H9 (cell line): ENCODE results near the gene F5. TPM values are rescaled to one million over a fixed set of nuclear protein-coding genes. Genes with fewer than 3 reads are reported as not detected.

ENCODE experiments used
- DNase-seq: peaks from one replicate; pipeline ENCODE4 v3.0.0-alpha.2; 2017
- H2AFZ ChIP-seq: one replicate; pipeline ENCODE4 v1.6.1; 2013; ENCODE audit warnings: mild to moderate bottlenecking, low read length, control low read depth, moderate library complexity
- H2AK5ac ChIP-seq: 2 replicates; pipeline ENCODE4 v1.6.1; 2013; ENCODE audit warnings: low read length, control low read depth, mixed read lengths; ENCODE audit not compliant: insufficient read length
- H2BK120ac ChIP-seq: one replicate; pipeline ENCODE4 v1.6.1; 2013; ENCODE audit warnings: low read depth, mild to moderate bottlenecking, low read length, control low read depth, inconsistent platforms; ENCODE audit not compliant: poor library complexity, severe bottlenecking
- H2BK12ac ChIP-seq: 2 replicates; pipeline ENCODE4 v1.6.1; 2013; ENCODE audit warnings: low read length, control low read depth, mixed read lengths, low read depth; ENCODE audit not compliant: insufficient read length
- H2BK15ac ChIP-seq: 2 replicates; pipeline ENCODE4 v1.6.1; 2013; ENCODE audit warnings: low read depth, low read length, control low read depth
- H2BK20ac ChIP-seq: one replicate; pipeline ENCODE4 v1.6.1; 2013; ENCODE audit warnings: low read depth, mild to moderate bottlenecking, low read length, control low read depth, inconsistent platforms; ENCODE audit not compliant: poor library complexity, severe bottlenecking
- H2BK5ac ChIP-seq: 2 replicates; pipeline ENCODE4 v1.6.1; 2013; ENCODE audit warnings: low read length, control low read depth, mixed read lengths; ENCODE audit not compliant: insufficient read length
- H3K14ac ChIP-seq: 2 replicates; pipeline ENCODE4 v1.6.1; 2013; ENCODE audit warnings: low read length, control low read depth; ENCODE audit not compliant: insufficient read depth
- H3K18ac ChIP-seq: 2 replicates; pipeline ENCODE4 v1.6.1; 2013; ENCODE audit warnings: low read depth, mild to moderate bottlenecking, mixed read lengths, low read length, control low read depth; ENCODE audit not compliant: insufficient read length
- H3K23ac ChIP-seq: 2 replicates; pipeline ENCODE4 v1.6.1; 2013; ENCODE audit warnings: low read length, control low read depth, mixed read lengths, low read depth; ENCODE audit not compliant: insufficient read length
- H3K23me2 ChIP-seq: 2 replicates; pipeline ENCODE4 v1.6.1; 2013; ENCODE audit warnings: low read depth, mild to moderate bottlenecking, mixed read lengths, low read length, control low read depth; ENCODE audit not compliant: insufficient read length, poor library complexity, severe bottlenecking
- H3K27ac ChIP-seq: 2 replicates; pipeline ENCODE4 v1.5.1; 2013; ENCODE audit warnings: low read length, control low read depth, mixed read lengths, low read depth; ENCODE audit not compliant: insufficient read length
- H3K27me3 ChIP-seq: 2 replicates; pipeline ENCODE4 v1.6.1; 2013; ENCODE audit warnings: low read length, control low read depth, inconsistent platforms; ENCODE audit not compliant: insufficient read depth
- H3K4ac ChIP-seq: 2 replicates; pipeline ENCODE4 v1.6.1; 2013; ENCODE audit warnings: low read depth, mild to moderate bottlenecking, control low read depth, inconsistent platforms, low read length, moderate library complexity
- H3K4me1 ChIP-seq: 2 replicates; pipeline ENCODE4 v1.6.1; 2013; ENCODE audit warnings: low read length, control low read depth, inconsistent platforms; ENCODE audit not compliant: insufficient read depth
- H3K4me2 ChIP-seq: 2 replicates; pipeline ENCODE4 v1.6.1; 2013; ENCODE audit warnings: low read length, control low read depth, mixed read lengths; ENCODE audit not compliant: insufficient read length, insufficient read depth
- H3K56ac ChIP-seq: 2 replicates; pipeline ENCODE4 v1.6.1; 2013; ENCODE audit warnings: low read depth, mild to moderate bottlenecking, mixed read lengths, low read length, control low read depth; ENCODE audit not compliant: insufficient read length
- H3K79me1 ChIP-seq: 2 replicates; pipeline ENCODE4 v1.6.1; 2013; ENCODE audit warnings: low read depth, mild to moderate bottlenecking, moderate library complexity, low read length, control low read depth, inconsistent platforms; ENCODE audit not compliant: insufficient read depth, poor library complexity, severe bottlenecking
- H3K79me2 ChIP-seq: 2 replicates; pipeline ENCODE4 v1.6.1; 2013; ENCODE audit warnings: low read length, control low read depth, inconsistent platforms; ENCODE audit not compliant: insufficient read depth
- H3K9ac ChIP-seq: 2 replicates; pipeline ENCODE4 v1.6.1; 2013; ENCODE audit warnings: low read length, control low read depth, mixed read lengths; ENCODE audit not compliant: insufficient read length; ENCODE audit errors: extremely low read depth
- H3K9me3 ChIP-seq: one replicate; pipeline ENCODE4 v1.6.1; 2013; ENCODE audit warnings: low read depth, low read length, inconsistent platforms; ENCODE audit not compliant: control insufficient read depth
- H3T11ph ChIP-seq: one replicate; pipeline ENCODE4 v1.6.1; 2013; ENCODE audit warnings: mild to moderate bottlenecking, low read length, control low read depth, inconsistent platforms
- H4K20me1 ChIP-seq: one replicate; pipeline ENCODE4 v1.6.1; 2013; ENCODE audit not compliant: control insufficient read depth, insufficient read length, insufficient read depth
- H4K5ac ChIP-seq: 2 replicates; pipeline ENCODE4 v1.6.1; 2013; ENCODE audit warnings: low read depth, mild to moderate bottlenecking, mixed read lengths, low read length, control low read depth; ENCODE audit not compliant: insufficient read length
- H4K8ac ChIP-seq: replicated peaks from 2 replicates; pipeline ENCODE4 v1.6.1; 2013; ENCODE audit warnings: low read length, control low read depth, mixed read lengths, low read depth; ENCODE audit not compliant: insufficient read length
- H4K91ac ChIP-seq: 2 replicates; pipeline ENCODE4 v1.6.1; 2013; ENCODE audit warnings: low read depth, mild to moderate bottlenecking, moderate library complexity, mixed read lengths, low read length, control low read depth; ENCODE audit not compliant: insufficient read length
- H3K27ac Mint-ChIP-seq, 3 experiments: 2 replicates in 2 of 3; 3 replicates in 1 of 3; pipeline ENCODE4 v1.8.0; 2020 to 2021; ENCODE audit warnings: mixed read lengths in 3 of 3, mild to moderate bottlenecking in 1 of 3, moderate library complexity in 1 of 3
- H3K27me3 Mint-ChIP-seq: 2 replicates; pipeline ENCODE4 v1.8.0; 2021; ENCODE audit warnings: low read depth, mild to moderate bottlenecking, moderate library complexity, mixed read lengths
- H3K36me3 Mint-ChIP-seq, 3 experiments: 2 replicates in 2 of 3; 3 replicates in 1 of 3; pipeline ENCODE4 v1.8.0; 2020 to 2021; ENCODE audit warnings: low read depth in 3 of 3, mixed read lengths in 3 of 3; ENCODE audit not compliant: insufficient read depth in 1 of 3
- H3K4me1 Mint-ChIP-seq, 2 experiments: 2 replicates each; pipeline ENCODE4 v1.8.0; 2020; ENCODE audit warnings: mixed read lengths in 2 of 2
- H3K4me3 Mint-ChIP-seq, 2 experiments: 2 replicates in 1 of 2; 3 replicates in 1 of 2; pipeline ENCODE4 v1.8.0; 2020 to 2021; ENCODE audit warnings: mild to moderate bottlenecking in 2 of 2, mixed read lengths in 2 of 2, moderate library complexity in 1 of 2
- H3K9me3 Mint-ChIP-seq, 2 experiments: 2 replicates in 1 of 2; 3 replicates in 1 of 2; pipeline ENCODE4 v1.8.0; 2020; ENCODE audit warnings: mild to moderate bottlenecking in 2 of 2, mixed read lengths in 2 of 2, moderate library complexity in 1 of 2
- WGBS: extraction: QIAGEN DNeasy Blood & Tissue Kit; methylation state at CpG from one replicate; pipeline ENCODE4 v1.1.7; 2013; ENCODE audit warnings: missing lambda C conversion rate, low lambda C conversion rate, mixed read lengths; ENCODE audit not compliant: insufficient read length; ENCODE audit errors: extremely low coverage; 5-methylcytosine and 5-hydroxymethylcytosine counted together
- total RNA-seq: library from RNA; stranded (reverse); gene quantifications from 2 replicates; pipeline ENCODE4 v1.2.1, GENCODE V29; 2021
- TF ChIP-seq, protein P1 (sequence below): fragments of 200-600 bp; sonication (generic); conservative IDR thresholded peaks from 3 replicates; pipeline ENCODE4 v1.8.0; 2021; ENCODE audit warnings: antibody characterized with exemption, mild to moderate bottlenecking

F5 gene
- total RNA-seq, 1 experiment from 2014 or later = 0.04 TPM

DNA sequence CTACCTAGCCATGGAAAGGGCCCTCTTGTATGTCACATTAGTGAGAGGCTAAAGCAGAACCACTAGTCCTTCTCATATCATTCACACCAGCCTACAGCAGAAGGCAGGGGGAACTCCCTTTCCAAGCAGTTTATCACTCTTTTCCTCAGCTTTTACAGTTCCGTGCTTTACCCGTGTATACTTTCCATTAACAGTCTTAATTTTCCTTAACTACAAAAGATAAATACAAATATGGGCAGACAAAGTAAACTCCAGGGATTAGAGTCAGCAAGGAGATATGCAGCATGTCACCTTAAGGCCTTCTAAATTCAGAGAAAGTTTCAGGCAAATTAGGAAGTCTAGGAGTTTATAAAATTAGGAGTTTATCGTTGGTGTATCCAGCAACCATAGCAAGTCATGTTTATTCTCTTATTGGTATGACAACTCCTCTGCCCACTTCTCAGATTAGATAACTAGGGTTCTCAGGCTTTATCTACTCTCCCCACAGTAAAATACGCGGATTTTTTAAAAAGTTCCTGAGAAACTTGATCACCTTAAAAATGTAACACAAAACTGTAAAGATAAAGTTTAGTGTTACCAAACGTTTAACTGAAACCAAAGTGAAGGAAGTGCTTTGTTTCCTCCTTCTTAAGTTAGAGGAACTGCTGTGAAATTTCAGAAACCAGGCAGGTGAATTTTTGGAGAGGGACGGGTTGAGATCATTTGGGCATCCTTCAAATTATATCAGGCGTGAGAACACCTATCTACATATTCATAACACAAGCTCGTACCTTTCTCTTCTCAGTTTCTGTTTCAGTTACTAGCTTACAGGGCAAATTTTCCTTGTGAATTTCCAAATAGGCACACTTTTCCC lies 57.8 kb downstream of the F5 start:
- WGBS = no CpG with 5 or more reads among the region's 9 CpGs
- no peak overlapping the region for H4K5ac ChIP-seq

More for the DNA sequence above, 57.8 kb downstream of the F5 start:
- H4K91ac ChIP-seq = no peak overlapping the region
- peak overlapping the region; percentile 65 for H2BK120ac ChIP-seq
- Mint-ChIP-seq H3K27ac (peak overlapping the region; percentile 52 to 97 (median 94)), H3K36me3 (no peaks in the 10 kb centered on the region), H3K4me1 (peaks cover 27 to 42% of the 10 kb centered on the region in 2 experiments), H3K9me3 (no peaks in the 10 kb centered on the region), H3K4me3 (peak overlapping the region in 1 of 2 experiments; percentile 2; a peak in 1 of 5 replicates), H3K27me3 (no peaks in the 10 kb centered on the region)
- H2AK5ac ChIP-seq = no peak overlapping the region
- H2AFZ ChIP-seq = no peak overlapping the region
- TF ChIP-seq, protein P1, sequence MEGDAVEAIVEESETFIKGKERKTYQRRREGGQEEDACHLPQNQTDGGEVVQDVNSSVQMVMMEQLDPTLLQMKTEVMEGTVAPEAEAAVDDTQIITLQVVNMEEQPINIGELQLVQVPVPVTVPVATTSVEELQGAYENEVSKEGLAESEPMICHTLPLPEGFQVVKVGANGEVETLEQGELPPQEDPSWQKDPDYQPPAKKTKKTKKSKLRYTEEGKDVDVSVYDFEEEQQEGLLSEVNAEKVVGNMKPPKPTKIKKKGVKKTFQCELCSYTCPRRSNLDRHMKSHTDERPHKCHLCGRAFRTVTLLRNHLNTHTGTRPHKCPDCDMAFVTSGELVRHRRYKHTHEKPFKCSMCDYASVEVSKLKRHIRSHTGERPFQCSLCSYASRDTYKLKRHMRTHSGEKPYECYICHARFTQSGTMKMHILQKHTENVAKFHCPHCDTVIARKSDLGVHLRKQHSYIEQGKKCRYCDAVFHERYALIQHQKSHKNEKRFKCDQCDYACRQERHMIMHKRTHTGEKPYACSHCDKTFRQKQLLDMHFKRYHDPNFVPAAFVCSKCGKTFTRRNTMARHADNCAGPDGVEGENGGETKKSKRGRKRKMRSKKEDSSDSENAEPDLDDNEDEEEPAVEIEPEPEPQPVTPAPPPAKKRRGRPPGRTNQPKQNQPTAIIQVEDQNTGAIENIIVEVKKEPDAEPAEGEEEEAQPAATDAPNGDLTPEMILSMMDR = no peak
- H2BK12ac ChIP-seq = peak overlapping the region; percentile 69
- H3K4me1 ChIP-seq = peaks cover 6% of the 10 kb centered on the region; the same call in 1 of the 2 replicates
- H3K27me3 ChIP-seq = no peaks in the 10 kb centered on the region
- no peak overlapping the region for H3K4me2 ChIP-seq
- peak overlapping the region; percentile 63 for H3K18ac ChIP-seq
- H3K23ac ChIP-seq = no peak overlapping the region
- peak overlapping the region; percentile 70 for H3K27ac ChIP-seq
- no peak overlapping the region for H2BK20ac ChIP-seq
- H3T11ph ChIP-seq = peak overlapping the region; percentile 79
- H3K79me2 ChIP-seq = no peaks in the 10 kb centered on the region
- H3K79me1 ChIP-seq = no peaks in the 10 kb centered on the region
- H3K14ac ChIP-seq = peak overlapping the region; percentile 42; the same call in 1 of the 2 replicates
- H3K9ac ChIP-seq = no peak overlapping the region
- H2BK5ac ChIP-seq = no peak overlapping the region
- no peaks in the 10 kb centered on the region for H3K23me2 ChIP-seq
- no peak for DNase-seq
- no peak overlapping the region for H2BK15ac ChIP-seq
- H4K20me1 ChIP-seq = no peaks in the 10 kb centered on the region
- H3K9me3 ChIP-seq = no peaks in the 10 kb centered on the region
- H4K8ac ChIP-seq = no peak overlapping the region
- no peak overlapping the region for H3K4ac ChIP-seq
- H3K56ac ChIP-seq = no peak overlapping the region
